ENCODE measurements around the gene PFAS.

- TF ChIP-seq CTCF (IDR thresholded peaks at IDR 0.05) (no peak), POLR2A (IDR thresholded peaks at IDR 0.05) (peak in 2 of 4 donors; percentile 12 to 15)
Observed at GRCh38 chr17:8220783-8221662, 28.1 kb upstream of the PFAS start.

Data from esophagus squamous epithelium (tissue), 4 donors.